HepG2 (cell line): ENCODE data around the gene CTIF. TPM values are rescaled to one million over a fixed set of nuclear protein-coding genes. Genes with fewer than 3 reads are reported as not detected.

Source experiments
- CENPX ChIP-seq: sonication (generic); formaldehyde crosslinking; IDR thresholded peaks from 2 replicates; pipeline ENCODE4 v1.9.0; 2021; ENCODE audit warnings: mild to moderate bottlenecking, missing genetic modification reagents, moderate library complexity
- CERS6 ChIP-seq: sonication (generic); formaldehyde crosslinking; IDR thresholded peaks from 2 replicates; pipeline ENCODE4 v1.5.0; 2020; ENCODE audit warnings: missing genetic modification reagents
- GPN1 ChIP-seq: sonication (generic); formaldehyde crosslinking; IDR thresholded peaks from 2 replicates; pipeline ENCODE4 v1.5.1; 2020; ENCODE audit warnings: missing genetic modification reagents, borderline replicate concordance
- HDAC6 ChIP-seq: fragments of 200-600 bp; sonication (generic); IDR thresholded peaks from 2 replicates; pipeline ENCODE4 v1.7.0; 2017; ENCODE audit warnings: mild to moderate bottlenecking, antibody characterized with exemption, low read length, low read depth
- HOXA3 ChIP-seq: sonication (generic); formaldehyde crosslinking; IDR thresholded peaks from 2 replicates; pipeline ENCODE4 v1.5.0; 2020; ENCODE audit warnings: missing genetic modification reagents
- KLF15 ChIP-seq: sonication (generic); formaldehyde crosslinking; IDR thresholded peaks from 2 replicates; pipeline ENCODE4 v1.8.1; 2023; ENCODE audit warnings: borderline replicate concordance, mild to moderate bottlenecking, inconsistent platforms, missing genetic modification reagents, mixed read lengths
- MED13 ChIP-seq: sonication (generic); formaldehyde crosslinking; IDR thresholded peaks from 2 replicates; pipeline ENCODE4 v1.5.0; 2020; ENCODE audit warnings: missing genetic modification reagents
- NFE2L1 ChIP-seq: sonication (generic); formaldehyde crosslinking; IDR thresholded peaks from 2 replicates; pipeline ENCODE4 v1.4.0; 2020; ENCODE audit warnings: missing genetic modification reagents, mild to moderate bottlenecking, borderline replicate concordance
- NR0B2 ChIP-seq: sonication (generic); formaldehyde crosslinking; IDR thresholded peaks from 2 replicates; pipeline ENCODE4 v1.4.0; 2020; ENCODE audit warnings: mild to moderate bottlenecking, missing genetic modification reagents
- NR2F6 ChIP-seq, 2 experiments: IDR thresholded peaks; 2 replicates each; pipeline ENCODE4 v1.6.1; 2016; ENCODE audit warnings: antibody characterized with exemption in 1 of 2, mild to moderate bottlenecking in 1 of 2
- SAP130 ChIP-seq: IDR thresholded peaks from 2 replicates; pipeline ENCODE4 v1.6.1; 2016; ENCODE audit warnings: low read depth
- THRA ChIP-seq: sonication (generic); formaldehyde crosslinking; IDR thresholded peaks from 2 replicates; pipeline ENCODE4 v1.4.0; 2020; ENCODE audit warnings: missing genetic modification reagents, borderline replicate concordance
- TOE1 ChIP-seq: sonication (generic); formaldehyde crosslinking; IDR thresholded peaks from 2 replicates; pipeline ENCODE4 v1.4.0; 2020; ENCODE audit warnings: mild to moderate bottlenecking, missing genetic modification reagents
- XBP1 ChIP-seq: sonication (generic); formaldehyde crosslinking; IDR thresholded peaks from 2 replicates; pipeline ENCODE4 v1.5.0; 2020; ENCODE audit warnings: missing genetic modification reagents
- ZFP91 ChIP-seq: sonication (generic); formaldehyde crosslinking; IDR thresholded peaks from 2 replicates; pipeline ENCODE4 v1.9.0; 2022; ENCODE audit warnings: missing genetic modification reagents, mild to moderate bottlenecking, borderline replicate concordance
- ZMYM3 ChIP-seq: sonication (generic); formaldehyde crosslinking; IDR thresholded peaks from 2 replicates; pipeline ENCODE4 v1.5.1; 2020; ENCODE audit warnings: mild to moderate bottlenecking, missing genetic modification reagents
- ZNF33A ChIP-seq: sonication (generic); formaldehyde crosslinking; IDR thresholded peaks from 2 replicates; pipeline ENCODE4 v1.5.1; 2020; ENCODE audit warnings: missing genetic modification reagents, mild to moderate bottlenecking, moderate library complexity, borderline replicate concordance
- ZNF547 ChIP-seq: sonication (generic); formaldehyde crosslinking; IDR thresholded peaks from 2 replicates; pipeline ENCODE4 v1.5.1; 2020; ENCODE audit warnings: mild to moderate bottlenecking, missing genetic modification reagents
- ZNF629 ChIP-seq: sonication (generic); formaldehyde crosslinking; conservative IDR thresholded peaks from 2 replicates; pipeline ENCODE4 v1.5.0; 2020; ENCODE audit warnings: missing genetic modification reagents
- ZNF674 ChIP-seq: sonication (generic); formaldehyde crosslinking; IDR thresholded peaks from 2 replicates; pipeline ENCODE4 v1.5.0; 2020; ENCODE audit warnings: low read depth, mild to moderate bottlenecking, missing genetic modification reagents
- ZNF713 ChIP-seq: sonication (generic); formaldehyde crosslinking; IDR thresholded peaks from 2 replicates; pipeline ENCODE4 v1.4.0; 2020; ENCODE audit warnings: mild to moderate bottlenecking, missing genetic modification reagents
- ZNF83 ChIP-seq: sonication (generic); formaldehyde crosslinking; IDR thresholded peaks from 2 replicates; pipeline ENCODE4 v1.4.0; 2020; ENCODE audit warnings: missing genetic modification reagents, mild to moderate bottlenecking, borderline replicate concordance
- ZNF878 ChIP-seq: sonication (generic); formaldehyde crosslinking; IDR thresholded peaks from 2 replicates; pipeline ENCODE4 v1.8.1; 2023; ENCODE audit warnings: mild to moderate bottlenecking, missing genetic modification reagents, moderate library complexity
- ZSCAN20 ChIP-seq: sonication (generic); formaldehyde crosslinking; IDR thresholded peaks from 2 replicates; pipeline ENCODE4 v1.4.0; 2020; ENCODE audit warnings: missing genetic modification reagents, mild to moderate bottlenecking, borderline replicate concordance
- polyA plus RNA-seq, 8 experiments: library from polyadenylated mRNA; depleted of rRNA in 3 of 8; stranded (reverse) in 7 of 8; unstranded in 1 of 8; fragments of >200 nt; fragmentation: Illumina TruSeq in 4 of 8; extraction: Trizol in 4 of 8; gene quantifications; 2 replicates each; pipeline versions ENCODE4 v1.2.1 to v1.2.3, GENCODE V29; 2011 to 2016; ENCODE audit warnings: low read depth in 4 of 8, missing spikeins in 1 of 8, mixed read lengths in 1 of 8; ENCODE audit not compliant: insufficient read depth in 1 of 8
- total RNA-seq, 5 experiments: library from RNA; depleted of rRNA; stranded (reverse); fragments of >200 nt; fragmentation: Illumina TruSeq; extraction: Trizol; gene quantifications; 2 replicates each; pipeline ENCODE4 v1.2.3, GENCODE V29; 2016; ENCODE audit warnings: low read depth in 1 of 5

Gene CTIF
- total and polyA plus RNA-seq, 2 of the 13 experiments (the other 11 are each of a cell fraction or from before 2014, with no cell fraction given) = 18.2 to 28.0 TPM

GRCh38 chr18:48777026-48777743, 238.4 kb downstream of the CTIF start (continued):
- TF ChIP-seq NFE2L1 (CRISPR knock-in tag) (no peak), ZSCAN20 (CRISPR knock-in tag) (no peak), CERS6 (CRISPR knock-in tag) (no peak), ZNF547 (CRISPR knock-in tag) (no peak), NR0B2 (CRISPR knock-in tag) (0 out of 2 replicates have a peak, but pooled peaks have one; percentile 35), HDAC6 (no peak), GPN1 (no peak), SAP130 (CRISPR knock-in tag) (0 out of 2 replicates have a peak, but pooled peaks have one; percentile 0), ZMYM3 (no peak), ZNF33A (CRISPR knock-in tag) (no peak), KLF15 (CRISPR knock-in tag) (no peak), ZNF83 (CRISPR knock-in tag) (no peak), THRA (CRISPR knock-in tag) (0 out of 2 replicates have a peak, but pooled peaks have one; percentile 20), HOXA3 (CRISPR knock-in tag) (0 out of 2 replicates have a peak, but pooled peaks have one; percentile 15), TOE1 (no peak), ZNF713 (CRISPR knock-in tag) (no peak), ZNF878 (CRISPR knock-in tag) (no peak), XBP1 (no peak), ZNF629 (CRISPR knock-in tag) (no peak), ZNF674 (CRISPR knock-in tag) (no peak), MED13 (CRISPR knock-in tag) (no peak), ZFP91 (CRISPR knock-in tag) (no peak), NR2F6 (IDR thresholded peaks at IDR 0.05) (no peak), NR2F6 (CRISPR knock-in tag; IDR thresholded peaks at IDR 0.05) (peak; percentile 16; the same call in 1 of the 2 replicates), CENPX (no peak)
